Bronchial epithelial cell (primary cell): ENCODE measurements around the gene TTC14. TPM values are rescaled to one million over a fixed set of nuclear protein-coding genes. Genes with fewer than 3 reads are reported as not detected.
A peak's percentile ranks its signal among the peaks of the same experiment; 100 is the strongest.

Source experiments
- DNase-seq: peaks from one replicate; pipeline ENCODE4 v3.0.0-alpha.2; 2010; ENCODE audit warnings: low read depth
- FAIRE-seq: peaks from 2 replicates; lab custom pipeline; 2011; peaks lifted over from hg19 to GRCh38; lab: Jason Lieb, UNC
- H3K27me3 ChIP-seq: 2 replicates; pipeline ENCODE4 v1.5.1; 2011; ENCODE audit warnings: low read length; ENCODE audit not compliant: control insufficient read depth, insufficient read depth
- H3K36me3 ChIP-seq: 2 replicates; pipeline ENCODE4 v1.5.1; 2011; ENCODE audit warnings: low read length; ENCODE audit not compliant: control insufficient read depth, insufficient read depth
- H3K4me3 ChIP-seq: 2 replicates; pipeline ENCODE4 v1.5.1; 2011; ENCODE audit warnings: mild to moderate bottlenecking, low read depth, low read length, control low read depth
- CTCF ChIP-seq: IDR thresholded peaks from 2 replicates; pipeline ENCODE4 v1.5.1; 2011; ENCODE audit warnings: mild to moderate bottlenecking, moderate library complexity, low read length, control low read depth, inconsistent platforms; ENCODE audit not compliant: insufficient read depth, severe bottlenecking
- total RNA-seq: library from RNA; depleted of rRNA; stranded (reverse); fragments of >200 nt; gene quantifications from 2 replicates; pipeline ENCODE4 v1.2.1, GENCODE V29; 2014

TTC14 gene
- total RNA-seq, 1 donor from 2014 or later = 22.9 TPM

GRCh38 chr3:180619723-180620122 is 17.8 kb downstream of the TTC14 start:
- TF ChIP-seq CTCF = no peak
- DNase-seq (no peak), FAIRE-seq (no peak)
- Histone ChIP-seq H3K36me3 (no peaks in the 10 kb centered on the region), H3K27me3 (no peaks in the 10 kb centered on the region), H3K4me3 (no peak overlapping the region)

- Histone ChIP-seq H3K36me3 (no peaks in the 10 kb centered on the region), H3K4me3 (no peak overlapping the region), H3K27me3 (no peaks in the 10 kb centered on the region)
- no peak for TF ChIP-seq CTCF
- no peak for FAIRE-seq
- DNase-seq = no peak
Observed at GRCh38 chr3:180624714-180625113, 22.8 kb downstream of the TTC14 start.

GRCh38 chr3:180626844-180627243 is 24.9 kb downstream of the TTC14 start:
- no peak for TF ChIP-seq CTCF
- no peaks in the 10 kb centered on the region for H3K27me3 ChIP-seq
- no peak for FAIRE-seq
- H3K4me3 ChIP-seq = no peak overlapping the region
- no peaks in the 10 kb centered on the region for H3K36me3 ChIP-seq
- DNase-seq = no peak

GRCh38 chr3:180630371-180630770 is 28.4 kb downstream of the TTC14 start:
- no peaks in the 10 kb centered on the region for H3K27me3 ChIP-seq
- no peaks in the 10 kb centered on the region for H3K36me3 ChIP-seq
- no peak overlapping the region for H3K4me3 ChIP-seq
- peak; percentile 67 for DNase-seq
- TF ChIP-seq CTCF = no peak
- no peak for FAIRE-seq

- TF ChIP-seq CTCF = peak; percentile 17
- Histone ChIP-seq H3K4me3 (no peak overlapping the region), H3K27me3 (no peaks in the 10 kb centered on the region), H3K36me3 (no peaks in the 10 kb centered on the region)
- no peak for FAIRE-seq
- peak; percentile 1 for DNase-seq
Observed at GRCh38 chr3:180631317-180631716, 29.4 kb downstream of the TTC14 start.

- no peak for TF ChIP-seq CTCF
- no peak overlapping the region for H3K4me3 ChIP-seq
- no peak for DNase-seq
- no peak for FAIRE-seq
- H3K36me3 ChIP-seq = no peaks in the 10 kb centered on the region
- no peaks in the 10 kb centered on the region for H3K27me3 ChIP-seq
Observed at GRCh38 chr3:180633722-180634121, 31.8 kb downstream of the TTC14 start.
